Urinary bladder (tissue), 4 donors: ENCODE measurements around the gene TMEM161B. TPM values are rescaled to one million over a fixed set of nuclear protein-coding genes. Genes with fewer than 3 reads are reported as not detected.
"Not testable (repeated sequence)": the region's sequence is repeated elsewhere in the genome, so short reads cannot be mapped to it uniquely, and the experiment has no call there.

ENCODE experiments used
- DNase-seq: peaks from one replicate; pipeline ENCODE4 v3.0.0-alpha.2; 2015; ENCODE audit errors: extremely low spot score
- H3K27ac ChIP-seq: one replicate; pipeline ENCODE4 v1.5.1; 2013; ENCODE audit warnings: low read depth, mild to moderate bottlenecking, moderate library complexity
- H3K36me3 ChIP-seq: one replicate; pipeline ENCODE4 v1.6.1; 2013; ENCODE audit warnings: mild to moderate bottlenecking, moderate library complexity; ENCODE audit not compliant: insufficient read depth
- H3K4me1 ChIP-seq: one replicate; pipeline ENCODE4 v1.6.1; 2013; ENCODE audit warnings: mild to moderate bottlenecking, moderate library complexity; ENCODE audit not compliant: insufficient read depth
- H3K4me3 ChIP-seq: one replicate; pipeline ENCODE4 v1.5.1; 2013; ENCODE audit warnings: low read depth, low read length
- WGBS: extraction: QIAGEN DNeasy Blood & Tissue Kit; methylation state at CpG from one replicate; pipeline ENCODE4 v1.1.7; 2013; 5-methylcytosine and 5-hydroxymethylcytosine counted together
- polyA plus RNA-seq: library from polyadenylated mRNA; stranded (reverse); fragments of 200-250 nt; gene quantifications from one replicate; pipeline ENCODE4 v1.2.3, GENCODE V29; 2013
- total RNA-seq: library from RNA; depleted of rRNA; stranded (reverse); fragments of >200 nt; gene quantifications from one replicate; pipeline ENCODE4 v1.2.3, GENCODE V29; 2014
- donor health status: healthy with polysubstance abuse.
- donor health status: healthy.

The TMEM161B gene
- total and polyA plus RNA-seq, 2 donors, result 7.1 to 48.9 TPM

- DNase-seq, H3K4me1 ChIP-seq, H3K4me3 ChIP-seq, H3K27ac ChIP-seq, H3K36me3 ChIP-seq: not testable (repeated sequence)
- 51% methylated on average over 2 of the region's 2 CpGs for WGBS
Measured at GRCh38 chr5:88243493-88243892, 25.2 kb downstream of the TMEM161B start.

- H3K4me3 ChIP-seq, result no peak overlapping the region
- DNase-seq, result no peak
- H3K4me1 ChIP-seq, result peaks cover 2% of the 10 kb centered on the region
- H3K36me3 ChIP-seq, result no peaks in the 10 kb centered on the region
- 93% methylated on average over 4 of the region's 4 CpGs for WGBS
- H3K27ac ChIP-seq, result no peak overlapping the region
Measured at GRCh38 chr5:88238732-88239131, 29.9 kb downstream of the TMEM161B start.

- 97% methylated on average over 1 of the region's 1 CpG for WGBS
- peaks cover 2% of the 10 kb centered on the region for H3K4me1 ChIP-seq
- H3K27ac ChIP-seq, result no peak overlapping the region
- DNase-seq, result no peak
- no peak overlapping the region for H3K4me3 ChIP-seq
- no peaks in the 10 kb centered on the region for H3K36me3 ChIP-seq
Measured at GRCh38 chr5:88236866-88237642, 31.6 kb downstream of the TMEM161B start.

- Histone ChIP-seq H3K4me1 (no peaks in the 10 kb centered on the region), H3K4me3 (no peak overlapping the region), H3K36me3 (no peaks in the 10 kb centered on the region), H3K27ac (no peak overlapping the region)
- no peak for DNase-seq
- 89% methylated on average over 4 of the region's 4 CpGs for WGBS
Measured at GRCh38 chr5:88235828-88236227, 32.8 kb downstream of the TMEM161B start.

- Histone ChIP-seq H3K36me3 (no peaks in the 10 kb centered on the region), H3K4me1 (no peaks in the 10 kb centered on the region), H3K27ac (no peak overlapping the region), H3K4me3 (no peak overlapping the region)
- DNase-seq, result no peak
- WGBS, result 43% methylated on average over 1 of the region's 1 CpG
Measured at GRCh38 chr5:88235346-88235745, 33.3 kb downstream of the TMEM161B start.

- H3K36me3 ChIP-seq, result no peaks in the 10 kb centered on the region
- 96% methylated on average over 1 of the region's 1 CpG for WGBS
- DNase-seq, result no peak
- no peak overlapping the region for H3K4me3 ChIP-seq
- H3K4me1 ChIP-seq, result no peaks in the 10 kb centered on the region
- H3K27ac ChIP-seq, result no peak overlapping the region
Measured at GRCh38 chr5:88230546-88231066, 38.0 kb downstream of the TMEM161B start.

GRCh38 chr5:88226881-88227450 is 41.7 kb downstream of the TMEM161B start:
- H3K36me3 ChIP-seq, result no peaks in the 10 kb centered on the region
- H3K4me3 ChIP-seq, result no peak overlapping the region
- 84% methylated on average over 6 of the region's 6 CpGs for WGBS
- no peak overlapping the region for H3K27ac ChIP-seq
- H3K4me1 ChIP-seq, result no peaks in the 10 kb centered on the region
- no peak for DNase-seq

GRCh38 chr5:88214655-88215054 is 54.0 kb downstream of the TMEM161B start:
- DNase-seq, result no peak
- Histone ChIP-seq H3K27ac (no peak overlapping the region), H3K4me3 (no peak overlapping the region), H3K4me1 (no peaks in the 10 kb centered on the region), H3K36me3 (peaks cover 4% of the 10 kb centered on the region)

- Histone ChIP-seq H3K4me3 (no peak overlapping the region), H3K27ac (no peak overlapping the region), H3K4me1 (no peaks in the 10 kb centered on the region), H3K36me3 (no peaks in the 10 kb centered on the region)
- DNase-seq, result no peak
- 87% methylated on average over 3 of the region's 3 CpGs for WGBS
Measured at GRCh38 chr5:88207575-88207974, 61.1 kb downstream of the TMEM161B start.

- no peak for DNase-seq
- Histone ChIP-seq H3K4me3 (no peak overlapping the region), H3K4me1 (no peaks in the 10 kb centered on the region), H3K36me3 (no peaks in the 10 kb centered on the region), H3K27ac (no peak overlapping the region)
- 74% methylated on average over 5 of the region's 5 CpGs for WGBS
Measured at GRCh38 chr5:88203981-88204750, 64.5 kb downstream of the TMEM161B start.

GRCh38 chr5:88195636-88196035 is 73.0 kb downstream of the TMEM161B start:
- DNase-seq, result no peak
- H3K27ac ChIP-seq, result no peak overlapping the region
- H3K36me3 ChIP-seq, result peaks cover 3% of the 10 kb centered on the region
- H3K4me3 ChIP-seq, result no peak overlapping the region
- no peaks in the 10 kb centered on the region for H3K4me1 ChIP-seq

GRCh38 chr5:88193896-88194295 is 74.7 kb downstream of the TMEM161B start:
- DNase-seq, result no peak
- Histone ChIP-seq H3K36me3 (peaks cover 3% of the 10 kb centered on the region), H3K4me3 (no peak overlapping the region), H3K27ac (no peak overlapping the region), H3K4me1 (no peaks in the 10 kb centered on the region)
- WGBS, result 95% methylated on average over 3 of the region's 3 CpGs

GRCh38 chr5:88190106-88190834 is 78.4 kb downstream of the TMEM161B start:
- Histone ChIP-seq H3K36me3 (no peaks in the 10 kb centered on the region), H3K27ac (no peak overlapping the region), H3K4me1 (no peaks in the 10 kb centered on the region), H3K4me3 (no peak overlapping the region)
- 93% methylated on average over 9 of the region's 9 CpGs for WGBS
- no peak for DNase-seq
